ENCODE measurements around the gene PADI4.

DNA sequence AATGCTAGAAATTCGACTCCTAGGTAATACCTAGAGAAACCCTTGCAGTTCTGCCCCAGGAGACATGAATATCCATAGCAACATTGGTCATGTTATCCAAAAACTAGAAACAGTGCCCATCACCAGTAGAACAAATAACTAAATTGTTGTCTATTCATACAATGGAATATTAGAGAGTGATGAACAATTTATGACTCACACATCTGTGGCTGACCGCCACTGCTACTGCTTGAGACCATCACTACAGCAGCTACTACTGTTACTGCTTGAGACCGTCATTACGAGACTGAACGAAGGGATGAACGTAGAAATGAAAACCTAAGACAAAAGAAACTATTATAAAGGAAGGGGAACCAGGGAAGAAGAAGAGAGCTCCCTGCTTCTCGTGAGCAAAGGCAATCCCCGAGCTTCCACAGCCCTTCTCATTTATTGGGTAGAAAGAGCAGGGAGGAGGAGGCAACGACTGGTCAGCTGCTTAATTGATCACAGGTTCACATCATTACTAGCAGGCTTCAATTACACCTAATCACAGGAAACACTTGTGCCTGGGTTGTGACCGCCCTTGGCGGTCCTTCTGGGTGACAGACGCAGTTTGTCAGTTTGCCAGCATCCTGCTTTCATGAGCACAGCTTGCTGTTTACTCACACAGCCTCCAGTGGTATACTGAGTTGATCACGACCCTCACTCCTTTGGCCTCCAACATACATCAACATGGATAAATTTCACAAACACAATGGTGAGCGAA lies 14.1 kb upstream of the PADI4 start:
- TF ChIP-seq, protein P1, sequence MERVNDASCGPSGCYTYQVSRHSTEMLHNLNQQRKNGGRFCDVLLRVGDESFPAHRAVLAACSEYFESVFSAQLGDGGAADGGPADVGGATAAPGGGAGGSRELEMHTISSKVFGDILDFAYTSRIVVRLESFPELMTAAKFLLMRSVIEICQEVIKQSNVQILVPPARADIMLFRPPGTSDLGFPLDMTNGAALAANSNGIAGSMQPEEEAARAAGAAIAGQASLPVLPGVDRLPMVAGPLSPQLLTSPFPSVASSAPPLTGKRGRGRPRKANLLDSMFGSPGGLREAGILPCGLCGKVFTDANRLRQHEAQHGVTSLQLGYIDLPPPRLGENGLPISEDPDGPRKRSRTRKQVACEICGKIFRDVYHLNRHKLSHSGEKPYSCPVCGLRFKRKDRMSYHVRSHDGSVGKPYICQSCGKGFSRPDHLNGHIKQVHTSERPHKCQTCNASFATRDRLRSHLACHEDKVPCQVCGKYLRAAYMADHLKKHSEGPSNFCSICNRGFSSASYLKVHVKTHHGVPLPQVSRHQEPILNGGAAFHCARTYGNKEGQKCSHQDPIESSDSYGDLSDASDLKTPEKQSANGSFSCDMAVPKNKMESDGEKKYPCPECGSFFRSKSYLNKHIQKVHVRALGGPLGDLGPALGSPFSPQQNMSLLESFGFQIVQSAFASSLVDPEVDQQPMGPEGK (CRISPR knock-in tag; IDR thresholded peaks at IDR 0.05; ENCODE audit: borderline replicate concordance) = no peak
- TF ChIP-seq ISL1 (CRISPR knock-in tag; IDR thresholded peaks at IDR 0.05) = no peak
- TF ChIP-seq, protein P2, sequence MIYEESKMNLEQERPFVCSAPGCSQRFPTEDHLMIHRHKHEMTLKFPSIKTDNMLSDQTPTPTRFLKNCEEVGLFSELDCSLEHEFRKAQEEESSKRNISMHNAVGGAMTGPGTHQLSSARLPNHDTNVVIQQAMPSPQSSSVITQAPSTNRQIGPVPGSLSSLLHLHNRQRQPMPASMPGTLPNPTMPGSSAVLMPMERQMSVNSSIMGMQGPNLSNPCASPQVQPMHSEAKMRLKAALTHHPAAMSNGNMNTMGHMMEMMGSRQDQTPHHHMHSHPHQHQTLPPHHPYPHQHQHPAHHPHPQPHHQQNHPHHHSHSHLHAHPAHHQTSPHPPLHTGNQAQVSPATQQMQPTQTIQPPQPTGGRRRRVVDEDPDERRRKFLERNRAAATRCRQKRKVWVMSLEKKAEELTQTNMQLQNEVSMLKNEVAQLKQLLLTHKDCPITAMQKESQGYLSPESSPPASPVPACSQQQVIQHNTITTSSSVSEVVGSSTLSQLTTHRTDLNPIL (CRISPR knock-in tag; IDR thresholded peaks at IDR 0.05; ENCODE audit: low read depth) = no peak
- TF ChIP-seq, protein P3, sequence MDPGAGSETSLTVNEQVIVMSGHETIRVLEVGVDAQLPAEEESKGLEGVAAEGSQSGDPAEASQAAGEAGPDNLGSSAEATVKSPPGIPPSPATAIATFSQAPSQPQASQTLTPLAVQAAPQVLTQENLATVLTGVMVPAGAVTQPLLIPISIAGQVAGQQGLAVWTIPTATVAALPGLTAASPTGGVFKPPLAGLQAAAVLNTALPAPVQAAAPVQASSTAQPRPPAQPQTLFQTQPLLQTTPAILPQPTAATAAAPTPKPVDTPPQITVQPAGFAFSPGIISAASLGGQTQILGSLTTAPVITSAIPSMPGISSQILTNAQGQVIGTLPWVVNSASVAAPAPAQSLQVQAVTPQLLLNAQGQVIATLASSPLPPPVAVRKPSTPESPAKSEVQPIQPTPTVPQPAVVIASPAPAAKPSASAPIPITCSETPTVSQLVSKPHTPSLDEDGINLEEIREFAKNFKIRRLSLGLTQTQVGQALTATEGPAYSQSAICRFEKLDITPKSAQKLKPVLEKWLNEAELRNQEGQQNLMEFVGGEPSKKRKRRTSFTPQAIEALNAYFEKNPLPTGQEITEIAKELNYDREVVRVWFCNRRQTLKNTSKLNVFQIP (CRISPR knock-in tag; IDR thresholded peaks at IDR 0.05; ENCODE audit: borderline replicate concordance, low read depth) = no peak
- no peak for TF ChIP-seq TOX (CRISPR knock-in tag; IDR thresholded peaks at IDR 0.05; ENCODE audit: borderline replicate concordance)
- TF ChIP-seq OSR1 (CRISPR knock-in tag; IDR thresholded peaks at IDR 0.05) = no peak
- TF ChIP-seq SNAI2 (CRISPR knock-in tag; IDR thresholded peaks at IDR 0.05) = no peak
- TF ChIP-seq CSDC2 (CRISPR knock-in tag; IDR thresholded peaks at IDR 0.05) = no peak
- TF ChIP-seq ZNF70 (CRISPR knock-in tag; IDR thresholded peaks at IDR 0.05) = no peak
- no peak for TF ChIP-seq TCF4 (CRISPR knock-in tag; IDR thresholded peaks at IDR 0.05; ENCODE audit: borderline replicate concordance)
- no peak for TF ChIP-seq ZFP30 (CRISPR knock-in tag; IDR thresholded peaks at IDR 0.05)
- TF ChIP-seq ZFP3 (CRISPR knock-in tag; IDR thresholded peaks at IDR 0.05) = no peak
- no peak for TF ChIP-seq PPARA (CRISPR knock-in tag; IDR thresholded peaks at IDR 0.05; ENCODE audit: borderline replicate concordance)

All from SK-N-SH treated with all-trans-retinoic acid at 6 μM for 48 hours (cell line).